ENCODE results near the gene CHADL. TPM values are rescaled to one million over a fixed set of nuclear protein-coding genes. Genes with fewer than 3 reads are reported as not detected.

The CHADL gene
- total and polyA plus RNA-seq, 10 of the 15 experiments (the other 5 are each of a cell fraction or from before 2014, with no cell fraction given) = 0.24 TPM; not detected in 9

GRCh38 chr22:41237707-41238569, 2.8 kb downstream of the CHADL start (continued):
- TF ChIP-seq HDAC6 (IDR thresholded peaks at IDR 0.05; ENCODE audit: unreplicated experiment) (peak; percentile 88), TAF1 (IDR thresholded peaks at IDR 0.05; ENCODE audit: borderline replicate concordance, low read depth, low read length) (no peak), NR2C1 (IDR thresholded peaks at IDR 0.05) (no peak), IKZF1 (conservative IDR thresholded peaks at IDR 0.05) (peak; percentile 70), TCF12 (IDR thresholded peaks at IDR 0.05; ENCODE audit: low read depth, low read length) (peak; percentile 65; the same call in 1 of the 2 replicates), SMARCA5 (IDR thresholded peaks at IDR 0.05) (peak; percentile 88), SMC3 (IDR thresholded peaks at IDR 0.05; ENCODE audit: borderline replicate concordance, low read length) (peak; percentile 69), RFX5 (IDR thresholded peaks at IDR 0.05; ENCODE audit: low read depth, low read length) (peak; percentile 12; the same call in 1 of the 2 replicates), TCF3 (IDR thresholded peaks at IDR 0.05; ENCODE audit: borderline replicate concordance, insufficient read depth, low read depth, low read length) (0 out of 2 replicates have a peak, but pooled peaks have one; percentile 75), CREB1 (IDR thresholded peaks at IDR 0.05; ENCODE audit: low read depth) (no peak), ETV6 (conservative IDR thresholded peaks at IDR 0.05 in 1 of 2, IDR thresholded peaks at IDR 0.05 in 1 of 2; ENCODE audit: borderline replicate concordance in 1 of 2, low read depth in 1 of 2) (0 out of 4 replicates have a peak, but pooled peaks of 1 of the 2 experiments have one; percentile 24), DPF2 (IDR thresholded peaks at IDR 0.05) (peak; percentile 78), GATAD2B (conservative IDR thresholded peaks at IDR 0.05; ENCODE audit: low read depth) (peak; percentile 74; the same call in 1 of the 2 replicates), ZNF592 (IDR thresholded peaks at IDR 0.05) (peak; percentile 65; the same call in 1 of the 2 replicates), PAX5 (IDR thresholded peaks at IDR 0.05; ENCODE audit: borderline replicate concordance, low read depth, low read length) (0 out of 2 replicates have a peak, but pooled peaks have one; percentile 10), PAX8 (IDR thresholded peaks at IDR 0.05) (no peak)
